Measurements from ENCODE around the gene AHSG.

GRCh38 chr3:186599785-186600166 is 13.1 kb upstream of the AHSG start:
- TF ChIP-seq POLR2A (IDR thresholded peaks at IDR 0.05; ENCODE audit: borderline replicate concordance, extremely low read depth, insufficient read depth, insufficient read length) (no peak), CTCF (IDR thresholded peaks at IDR 0.05 in 2 of 3, conservative IDR thresholded peaks at IDR 0.05 in 1 of 3; ENCODE audit: borderline replicate concordance in 1 of 3, insufficient read depth in 1 of 3, low read depth in 2 of 3, low read length in 2 of 3) (no peak), REST (IDR thresholded peaks at IDR 0.05; ENCODE audit: low read depth) (no peak), ZBTB33 (IDR thresholded peaks at IDR 0.05; ENCODE audit: extremely low read depth, insufficient replicate concordance, low read length) (no peak), EZH2 (IDR thresholded peaks at IDR 0.05) (no peak), EZH2phosphoT487 (IDR thresholded peaks at IDR 0.05; ENCODE audit: borderline replicate concordance) (no peak), POLR2AphosphoS5 (IDR thresholded peaks at IDR 0.05; ENCODE audit: low read depth, low read length) (no peak)

All from HCT116 (cell line).